HepG2 (cell line): Measurements from ENCODE around the gene CHRNA5.

Experiments
- EZH2 ChIP-seq: conservative IDR thresholded peaks from 2 replicates; pipeline ENCODE4 v1.6.1; 2012; ENCODE audit warnings: mild to moderate bottlenecking, low read depth, low read length, moderate library complexity
- GABPB1 ChIP-seq: IDR thresholded peaks from 2 replicates; pipeline ENCODE4 v1.6.1; 2016; ENCODE audit warnings: mild to moderate bottlenecking, missing genetic modification reagents, moderate library complexity, missing compliant biosample characterization
- POLR2AphosphoS5 ChIP-seq: IDR thresholded peaks from 2 replicates; pipeline ENCODE4 v1.6.1; 2012; ENCODE audit warnings: low read depth, low read length
- SNRNP70 ChIP-seq: fragments of 200-400 bp; formaldehyde crosslinking; IDR thresholded peaks from 2 replicates; pipeline ENCODE4 v1.6.1; 2017; ENCODE audit warnings: mild to moderate bottlenecking, low read depth, low read length, moderate library complexity
- TCF12 ChIP-seq, 2 experiments: fragments of 450-650 bp in 1 of 2; sonication (generic) in 1 of 2; formaldehyde crosslinking in 1 of 2; IDR thresholded peaks; 2 replicates each; pipeline versions ENCODE4 v1.6.1 to v1.8.0; 2017 to 2022; ENCODE audit warnings: antibody characterized with exemption in 1 of 2, mild to moderate bottlenecking in 1 of 2, missing genetic modification reagents in 1 of 2, moderate library complexity in 1 of 2
- ZBTB7A ChIP-seq: sonication (generic); formaldehyde crosslinking; IDR thresholded peaks from 2 replicates; pipeline ENCODE4 v1.8.0; 2022; ENCODE audit warnings: mild to moderate bottlenecking, missing genetic modification reagents
- ZFP90 ChIP-seq: sonication (generic); formaldehyde crosslinking; IDR thresholded peaks from 2 replicates; pipeline ENCODE4 v1.8.0; 2022; ENCODE audit warnings: missing genetic modification reagents, mild to moderate bottlenecking, inconsistent platforms, borderline replicate concordance
- ZNF614 ChIP-seq: IDR thresholded peaks from 2 replicates; pipeline ENCODE4 v1.6.1; 2018; ENCODE audit warnings: missing biosample characterization, missing genetic modification reagents, inconsistent platforms, borderline replicate concordance
- ZNF672 ChIP-seq: sonication (generic); formaldehyde crosslinking; IDR thresholded peaks from 2 replicates; pipeline ENCODE4 v1.8.1; 2022; ENCODE audit warnings: missing genetic modification reagents
- TF ChIP-seq, protein P1 (sequence below): sonication (generic); formaldehyde crosslinking; IDR thresholded peaks from 2 replicates; pipeline ENCODE4 v1.5.1; 2020; ENCODE audit warnings: missing genetic modification reagents, mild to moderate bottlenecking, borderline replicate concordance
- TF ChIP-seq, protein P2 (sequence below): fragments of 450-650 bp; IDR thresholded peaks from 2 replicates; pipeline ENCODE4 v1.6.1; 2017
- TF ChIP-seq, protein P3 (sequence below), 2 experiments: sonication (generic) in 1 of 2; formaldehyde crosslinking in 1 of 2; IDR thresholded peaks; 2 replicates each; pipeline versions ENCODE4 v1.4.0 to v1.6.1; 2018 to 2020; ENCODE audit warnings: missing genetic modification reagents in 2 of 2, borderline replicate concordance in 1 of 2, low read depth in 1 of 2, mild to moderate bottlenecking in 1 of 2, missing biosample characterization in 1 of 2
- TF ChIP-seq, protein P4 (sequence below): sonication (generic); formaldehyde crosslinking; IDR thresholded peaks from 2 replicates; pipeline ENCODE4 v1.5.0; 2020; ENCODE audit warnings: mild to moderate bottlenecking, missing genetic modification reagents
- TF ChIP-seq, protein P5 (sequence below): sonication (generic); formaldehyde crosslinking; IDR thresholded peaks from 2 replicates; pipeline ENCODE4 v1.9.0; 2021; ENCODE audit warnings: missing genetic modification reagents, borderline replicate concordance

DNA sequence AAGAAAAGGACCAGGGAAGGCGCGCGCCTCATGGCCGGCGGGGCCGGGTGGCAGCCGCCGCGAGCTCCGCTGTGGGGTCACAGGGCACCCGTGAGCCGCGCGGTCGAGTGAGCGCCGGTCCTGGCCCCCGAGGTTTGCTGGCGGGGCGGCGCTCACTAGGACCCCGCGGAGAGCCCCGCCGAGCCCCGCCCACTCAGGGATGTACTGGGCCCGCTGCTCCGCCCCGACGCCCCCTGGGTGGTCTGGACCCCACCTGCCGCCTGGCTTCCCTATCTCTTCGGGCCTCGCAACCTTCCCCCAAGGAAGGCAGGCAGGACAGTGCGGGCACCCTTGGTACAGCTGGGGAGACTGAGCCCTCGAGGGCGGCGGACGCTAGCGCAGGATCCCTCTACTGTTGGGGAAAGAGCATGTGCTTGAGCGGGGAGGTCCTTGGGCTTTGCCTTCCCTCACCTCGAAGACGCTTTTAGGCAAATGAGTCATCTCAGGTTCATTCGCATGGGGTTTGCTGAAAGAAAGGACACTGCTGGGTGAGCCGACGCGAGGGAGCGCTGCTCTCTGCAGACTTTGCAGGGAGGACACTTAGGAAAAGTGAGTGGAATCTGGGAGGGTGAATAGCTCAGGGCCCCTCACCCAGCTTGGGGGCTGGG is 75.9 kb downstream of the CHRNA5 start, which contains the start of gene CHRNB4:
- TF ChIP-seq ZFP90 (CRISPR knock-in tag) (no peak), SNRNP70 (no peak), TCF12 (IDR thresholded peaks at IDR 0.05) (no peak), TCF12 (CRISPR knock-in tag; IDR thresholded peaks at IDR 0.05) (no peak), ZNF672 (CRISPR knock-in tag) (no peak), GABPB1 (CRISPR knock-in tag) (no peak), EZH2 (no peak), ZNF614 (CRISPR knock-in tag) (no peak), ZBTB7A (CRISPR knock-in tag) (no peak), POLR2AphosphoS5 (no peak)
- TF ChIP-seq, protein P1, sequence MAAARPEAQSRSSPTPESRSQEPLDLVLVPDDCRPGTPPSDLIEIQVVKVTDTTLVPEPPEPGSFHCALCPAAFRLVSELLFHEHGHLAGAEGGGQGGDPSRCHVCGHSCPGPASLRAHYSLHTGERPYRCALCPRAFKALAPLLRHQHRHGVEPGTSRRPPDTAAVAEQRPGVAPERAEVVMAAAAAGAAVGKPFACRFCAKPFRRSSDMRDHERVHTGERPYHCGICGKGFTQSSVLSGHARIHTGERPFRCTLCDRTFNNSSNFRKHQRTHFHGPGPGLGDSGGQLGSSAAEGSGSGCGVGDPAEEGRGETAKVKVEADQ (CRISPR knock-in tag) = no peak
- TF ChIP-seq, protein P2, sequence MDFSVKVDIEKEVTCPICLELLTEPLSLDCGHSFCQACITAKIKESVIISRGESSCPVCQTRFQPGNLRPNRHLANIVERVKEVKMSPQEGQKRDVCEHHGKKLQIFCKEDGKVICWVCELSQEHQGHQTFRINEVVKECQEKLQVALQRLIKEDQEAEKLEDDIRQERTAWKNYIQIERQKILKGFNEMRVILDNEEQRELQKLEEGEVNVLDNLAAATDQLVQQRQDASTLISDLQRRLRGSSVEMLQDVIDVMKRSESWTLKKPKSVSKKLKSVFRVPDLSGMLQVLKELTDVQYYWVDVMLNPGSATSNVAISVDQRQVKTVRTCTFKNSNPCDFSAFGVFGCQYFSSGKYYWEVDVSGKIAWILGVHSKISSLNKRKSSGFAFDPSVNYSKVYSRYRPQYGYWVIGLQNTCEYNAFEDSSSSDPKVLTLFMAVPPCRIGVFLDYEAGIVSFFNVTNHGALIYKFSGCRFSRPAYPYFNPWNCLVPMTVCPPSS = no peak
- TF ChIP-seq, protein P3, sequence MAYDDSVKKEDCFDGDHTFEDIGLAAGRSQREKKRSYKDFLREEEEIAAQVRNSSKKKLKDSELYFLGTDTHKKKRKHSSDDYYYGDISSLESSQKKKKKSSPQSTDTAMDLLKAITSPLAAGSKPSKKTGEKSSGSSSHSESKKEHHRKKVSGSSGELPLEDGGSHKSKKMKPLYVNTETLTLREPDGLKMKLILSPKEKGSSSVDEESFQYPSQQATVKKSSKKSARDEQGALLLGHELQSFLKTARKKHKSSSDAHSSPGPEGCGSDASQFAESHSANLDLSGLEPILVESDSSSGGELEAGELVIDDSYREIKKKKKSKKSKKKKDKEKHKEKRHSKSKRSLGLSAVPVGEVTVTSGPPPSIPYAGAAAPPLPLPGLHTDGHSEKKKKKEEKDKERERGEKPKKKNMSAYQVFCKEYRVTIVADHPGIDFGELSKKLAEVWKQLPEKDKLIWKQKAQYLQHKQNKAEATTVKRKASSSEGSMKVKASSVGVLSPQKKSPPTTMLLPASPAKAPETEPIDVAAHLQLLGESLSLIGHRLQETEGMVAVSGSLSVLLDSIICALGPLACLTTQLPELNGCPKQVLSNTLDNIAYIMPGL (CRISPR knock-in tag; IDR thresholded peaks at IDR 0.05; ENCODE audit: borderline replicate concordance in 1 of 2, low read depth in 1 of 2) = no peak
- TF ChIP-seq, protein P4, sequence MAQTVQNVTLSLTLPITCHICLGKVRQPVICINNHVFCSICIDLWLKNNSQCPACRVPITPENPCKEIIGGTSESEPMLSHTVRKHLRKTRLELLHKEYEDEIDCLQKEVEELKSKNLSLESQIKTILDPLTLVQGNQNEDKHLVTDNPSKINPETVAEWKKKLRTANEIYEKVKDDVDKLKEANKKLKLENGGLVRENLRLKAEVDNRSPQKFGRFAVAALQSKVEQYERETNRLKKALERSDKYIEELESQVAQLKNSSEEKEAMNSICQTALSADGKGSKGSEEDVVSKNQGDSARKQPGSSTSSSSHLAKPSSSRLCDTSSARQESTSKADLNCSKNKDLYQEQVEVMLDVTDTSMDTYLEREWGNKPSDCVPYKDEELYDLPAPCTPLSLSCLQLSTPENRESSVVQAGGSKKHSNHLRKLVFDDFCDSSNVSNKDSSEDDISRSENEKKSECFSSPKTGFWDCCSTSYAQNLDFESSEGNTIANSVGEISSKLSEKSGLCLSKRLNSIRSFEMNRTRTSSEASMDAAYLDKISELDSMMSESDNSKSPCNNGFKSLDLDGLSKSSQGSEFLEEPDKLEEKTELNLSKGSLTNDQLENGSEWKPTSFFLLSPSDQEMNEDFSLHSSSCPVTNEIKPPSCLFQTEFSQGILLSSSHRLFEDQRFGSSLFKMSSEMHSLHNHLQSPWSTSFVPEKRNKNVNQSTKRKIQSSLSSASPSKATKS (CRISPR knock-in tag) = no peak
- TF ChIP-seq, protein P5, sequence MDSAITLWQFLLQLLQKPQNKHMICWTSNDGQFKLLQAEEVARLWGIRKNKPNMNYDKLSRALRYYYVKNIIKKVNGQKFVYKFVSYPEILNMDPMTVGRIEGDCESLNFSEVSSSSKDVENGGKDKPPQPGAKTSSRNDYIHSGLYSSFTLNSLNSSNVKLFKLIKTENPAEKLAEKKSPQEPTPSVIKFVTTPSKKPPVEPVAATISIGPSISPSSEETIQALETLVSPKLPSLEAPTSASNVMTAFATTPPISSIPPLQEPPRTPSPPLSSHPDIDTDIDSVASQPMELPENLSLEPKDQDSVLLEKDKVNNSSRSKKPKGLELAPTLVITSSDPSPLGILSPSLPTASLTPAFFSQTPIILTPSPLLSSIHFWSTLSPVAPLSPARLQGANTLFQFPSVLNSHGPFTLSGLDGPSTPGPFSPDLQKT (CRISPR knock-in tag) = no peak
